ENCODE data around the gene RPA4. TPM values are rescaled to one million over a fixed set of nuclear protein-coding genes. Genes with fewer than 3 reads are reported as not detected.

Gene RPA4
- total RNA-seq, 2 experiments from 2014 or later: 0.14 TPM; not detected in 1

GRCh38 chrX:96906741-96907140, 23.0 kb downstream of the RPA4 start:
- DNase-seq (no peak), ATAC-seq (ENCODE audit: poor library complexity) (no peak)
- TF ChIP-seq, protein P1, sequence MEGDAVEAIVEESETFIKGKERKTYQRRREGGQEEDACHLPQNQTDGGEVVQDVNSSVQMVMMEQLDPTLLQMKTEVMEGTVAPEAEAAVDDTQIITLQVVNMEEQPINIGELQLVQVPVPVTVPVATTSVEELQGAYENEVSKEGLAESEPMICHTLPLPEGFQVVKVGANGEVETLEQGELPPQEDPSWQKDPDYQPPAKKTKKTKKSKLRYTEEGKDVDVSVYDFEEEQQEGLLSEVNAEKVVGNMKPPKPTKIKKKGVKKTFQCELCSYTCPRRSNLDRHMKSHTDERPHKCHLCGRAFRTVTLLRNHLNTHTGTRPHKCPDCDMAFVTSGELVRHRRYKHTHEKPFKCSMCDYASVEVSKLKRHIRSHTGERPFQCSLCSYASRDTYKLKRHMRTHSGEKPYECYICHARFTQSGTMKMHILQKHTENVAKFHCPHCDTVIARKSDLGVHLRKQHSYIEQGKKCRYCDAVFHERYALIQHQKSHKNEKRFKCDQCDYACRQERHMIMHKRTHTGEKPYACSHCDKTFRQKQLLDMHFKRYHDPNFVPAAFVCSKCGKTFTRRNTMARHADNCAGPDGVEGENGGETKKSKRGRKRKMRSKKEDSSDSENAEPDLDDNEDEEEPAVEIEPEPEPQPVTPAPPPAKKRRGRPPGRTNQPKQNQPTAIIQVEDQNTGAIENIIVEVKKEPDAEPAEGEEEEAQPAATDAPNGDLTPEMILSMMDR (IDR thresholded peaks at IDR 0.05): no peak
- H3K9me3 ChIP-seq (ENCODE audit: control insufficient read depth in 1 of 2, insufficient read depth in 1 of 2, low read length in 2 of 2): no peaks in the 10 kb centered on the region
- no peaks in the 10 kb centered on the region for H3K27me3 ChIP-seq (ENCODE audit: control insufficient read depth in 1 of 2, insufficient read depth in 2 of 2, low read length in 2 of 2)
- H3K4me1 Mint-ChIP-seq (ENCODE audit: low read depth): no peaks in the 10 kb centered on the region
- no peaks in the 10 kb centered on the region for H3K9me3 Mint-ChIP-seq
- intact Hi-C loops (cut with DNase I, micrococcal nuclease): no loop called here
- no peak overlapping the region for H3K27ac Mint-ChIP-seq
- no peaks in the 10 kb centered on the region for H3K27me3 Mint-ChIP-seq
- no peak overlapping the region for H3K4me3 Mint-ChIP-seq
- H3K36me3 Mint-ChIP-seq (ENCODE audit: low read depth): no peaks in the 10 kb centered on the region
- POLR2A ChIA-PET: no interaction called here
- no peak overlapping the region for H3K4me3 ChIP-seq (ENCODE audit: low read length)
- H3K36me3 ChIP-seq (ENCODE audit: insufficient read depth, low read length): no peaks in the 10 kb centered on the region
- H3K4me1 ChIP-seq (ENCODE audit: insufficient read depth, low read length): no peaks in the 10 kb centered on the region
- H3K27ac ChIP-seq (ENCODE audit: low read depth in 1 of 2, low read length in 2 of 2): no peak overlapping the region
- CTCF ChIA-PET: no interaction called here

- H3K36me3 ChIP-seq (ENCODE audit: insufficient read depth, low read length): no peaks in the 10 kb centered on the region
- no peak overlapping the region for H3K27ac Mint-ChIP-seq
- TF ChIP-seq, protein P1 (IDR thresholded peaks at IDR 0.05): no peak
- no peaks in the 10 kb centered on the region for H3K4me1 Mint-ChIP-seq (ENCODE audit: low read depth)
- H3K4me3 ChIP-seq (ENCODE audit: low read length): no peak overlapping the region
- ATAC-seq (ENCODE audit: poor library complexity): no peak
- H3K27me3 Mint-ChIP-seq: no peaks in the 10 kb centered on the region
- ChIA-PET CTCF (no interaction called here), POLR2A (no interaction called here)
- intact Hi-C loops (cut with DNase I, micrococcal nuclease): no loop called here
- no peak overlapping the region for H3K4me3 Mint-ChIP-seq
- no peak overlapping the region for H3K27ac ChIP-seq (ENCODE audit: low read depth in 1 of 2, low read length in 2 of 2)
- no peaks in the 10 kb centered on the region for H3K27me3 ChIP-seq (ENCODE audit: control insufficient read depth in 1 of 2, insufficient read depth in 2 of 2, low read length in 2 of 2)
- H3K9me3 ChIP-seq (ENCODE audit: control insufficient read depth in 1 of 2, insufficient read depth in 1 of 2, low read length in 2 of 2): no peaks in the 10 kb centered on the region
- H3K36me3 Mint-ChIP-seq (ENCODE audit: low read depth): no peaks in the 10 kb centered on the region
- H3K4me1 ChIP-seq (ENCODE audit: insufficient read depth, low read length): no peaks in the 10 kb centered on the region
- no peak for DNase-seq
- H3K9me3 Mint-ChIP-seq: no peaks in the 10 kb centered on the region
Measured at GRCh38 chrX:96907516-96908272, 24.0 kb downstream of the RPA4 start.

DNA sequence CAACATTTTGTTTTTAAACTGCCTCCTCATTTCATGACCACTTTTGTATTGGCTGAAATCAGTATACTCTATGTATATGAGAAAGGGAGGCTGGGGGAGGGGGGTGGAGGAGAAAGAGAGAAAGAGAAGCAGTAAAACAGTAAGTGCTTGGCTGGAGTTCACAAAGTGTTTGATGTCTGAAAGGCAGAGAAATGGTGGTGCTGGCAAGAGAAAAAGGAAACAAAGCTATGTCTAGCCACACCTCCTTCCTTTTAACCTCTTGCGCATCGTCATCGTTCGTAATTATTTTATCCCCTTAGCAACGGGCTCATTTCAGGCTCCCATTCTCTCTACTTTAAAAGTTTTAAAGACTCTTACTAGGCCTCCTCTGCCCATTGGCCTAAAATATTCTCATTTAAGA, 25.6 kb downstream of the RPA4 start:
- POLR2A ChIA-PET: no interaction called here

More for the DNA sequence above, 25.6 kb downstream of the RPA4 start:
- Histone ChIP-seq H3K27ac (ENCODE audit: low read depth in 1 of 2, low read length in 2 of 2) (no peak overlapping the region), H3K36me3 (ENCODE audit: insufficient read depth, low read length) (no peaks in the 10 kb centered on the region), H3K9me3 (ENCODE audit: control insufficient read depth in 1 of 2, insufficient read depth in 1 of 2, low read length in 2 of 2) (no peaks in the 10 kb centered on the region), H3K27me3 (ENCODE audit: control insufficient read depth in 1 of 2, insufficient read depth in 2 of 2, low read length in 2 of 2) (no peaks in the 10 kb centered on the region), H3K4me1 (ENCODE audit: insufficient read depth, low read length) (no peaks in the 10 kb centered on the region), H3K4me3 (ENCODE audit: low read length) (no peak overlapping the region)
- no peaks in the 10 kb centered on the region for H3K9me3 Mint-ChIP-seq
- H3K27ac Mint-ChIP-seq: no peak overlapping the region
- CTCF ChIA-PET: no interaction called here
- H3K4me1 Mint-ChIP-seq (ENCODE audit: low read depth): no peaks in the 10 kb centered on the region
- H3K4me3 Mint-ChIP-seq: no peak overlapping the region
- ATAC-seq (ENCODE audit: poor library complexity) (no peak), DNase-seq (no peak)
- no peaks in the 10 kb centered on the region for H3K36me3 Mint-ChIP-seq (ENCODE audit: low read depth)
- intact Hi-C loops (cut with DNase I, micrococcal nuclease): no loop called here
- no peaks in the 10 kb centered on the region for H3K27me3 Mint-ChIP-seq
- TF ChIP-seq, protein P1 (IDR thresholded peaks at IDR 0.05): no peak
